NCI-H1694 treated with DMSO at 0.1 percent for 48 hours (cell line): ENCODE data around the gene PLCXD1.
"Not testable (repeated sequence)": the region's sequence is repeated elsewhere in the genome, so short reads cannot be mapped to it uniquely, and the experiment has no call there.

ENCODE experiments used
- DNase-seq: peaks from one replicate; lab custom pipeline; 2025; lab: John Stamatoyannopoulos, UW

Gene PLCXD1

GRCh38 chrX:317424-318067, 36.4 kb downstream of the PLCXD1 start:
- DNase-seq, result no peak

GRCh38 chrX:318068-318738, 37.0 kb downstream of the PLCXD1 start:
- no peak for DNase-seq

GRCh38 chrX:318739-319578, 37.8 kb downstream of the PLCXD1 start, which contains the start of gene GTPBP6:
GTPBP6 (minus strand) TSS chrX:318796; CDS start chrX:318787, 9 bp downstream.
- DNase-seq, result no peak

- no peak for DNase-seq
Measured at GRCh38 chrX:319579-320125, 38.5 kb downstream of the PLCXD1 start.

GRCh38 chrX:320126-320783, 39.1 kb downstream of the PLCXD1 start:
- DNase-seq, result no peak

- no peak for DNase-seq
Measured at GRCh38 chrX:323721-324628, 42.8 kb downstream of the PLCXD1 start.

- not testable (repeated sequence) for DNase-seq
Measured at GRCh38 chrX:324664-325063, 43.5 kb downstream of the PLCXD1 start.

- no peak for DNase-seq
Measured at GRCh38 chrX:327660-328126, 46.5 kb downstream of the PLCXD1 start.

GRCh38 chrX:329291-329910, 48.2 kb downstream of the PLCXD1 start:
- no peak for DNase-seq

GRCh38 chrX:330141-330725, 49.1 kb downstream of the PLCXD1 start:
- not testable (repeated sequence) for DNase-seq

GRCh38 chrX:330726-331150, 49.6 kb downstream of the PLCXD1 start:
- DNase-seq, result no peak

- no peak for DNase-seq
Measured at GRCh38 chrX:331151-331824, 50.1 kb downstream of the PLCXD1 start.

GRCh38 chrX:331825-332495, 50.8 kb downstream of the PLCXD1 start:
- no peak for DNase-seq

- DNase-seq, result no peak
Measured at GRCh38 chrX:332496-332860, 51.3 kb downstream of the PLCXD1 start.

- no peak for DNase-seq
Measured at GRCh38 chrX:332916-333610, 51.9 kb downstream of the PLCXD1 start.

GRCh38 chrX:333611-334311, 52.6 kb downstream of the PLCXD1 start:
- no peak for DNase-seq

GRCh38 chrX:334331-334891, 53.2 kb downstream of the PLCXD1 start:
- DNase-seq, result no peak
